HG03460 (cell line): ENCODE measurements around the gene RAG2.

Experiments used
- ATAC-seq: cut with Tn5 transposase; IDR thresholded peaks from one replicate; pipeline ENCODE4 v1.9.1; 2021; ENCODE audit not compliant: unreplicated experiment

RAG2 gene

GRCh38 chr11:36601155-36601554, 3.1 kb upstream of the RAG2 start:
- ATAC-seq, result no peak

GRCh38 chr11:36600180-36600579, 2.1 kb upstream of the RAG2 start:
- ATAC-seq, result no peak

- ATAC-seq, result no peak
These were observed 1.2 kb downstream of the RAG2 start for GRCh38 chr11:36596880-36597279.

GRCh38 chr11:36594316-36594989, 3.6 kb downstream of the RAG2 start, which contains the start of gene IFTAP:
IFTAP (plus strand) TSS chr11:36594502; CDS start chr11:36610104, 15,602 bp downstream.
- ATAC-seq, result peak; percentile 60

GRCh38 chr11:36591433-36591832, 6.6 kb downstream of the RAG2 start:
- ATAC-seq, result no peak

GRCh38 chr11:36590513-36590912, 7.5 kb downstream of the RAG2 start:
- no peak for ATAC-seq

- no peak for ATAC-seq
These were observed 9.9 kb downstream of the RAG2 start for GRCh38 chr11:36588099-36588498.

GRCh38 chr11:36586543-36586942, 11.5 kb downstream of the RAG2 start:
- no peak for ATAC-seq

- no peak for ATAC-seq
These were observed 14.4 kb downstream of the RAG2 start for GRCh38 chr11:36583667-36584066.

GRCh38 chr11:36581536-36581935, 16.5 kb downstream of the RAG2 start:
- no peak for ATAC-seq

GRCh38 chr11:36578458-36578857, 19.6 kb downstream of the RAG2 start:
- ATAC-seq, result no peak

- ATAC-seq, result no peak
These were observed 20.2 kb downstream of the RAG2 start for GRCh38 chr11:36577859-36578258.

GRCh38 chr11:36577373-36577772, 20.7 kb downstream of the RAG2 start:
- no peak for ATAC-seq

- no peak for ATAC-seq
These were observed 23.6 kb downstream of the RAG2 start for GRCh38 chr11:36574486-36574885.

GRCh38 chr11:36569095-36569494, 28.9 kb downstream of the RAG2 start:
- ATAC-seq, result no peak

- ATAC-seq, result no peak
These were observed 30.3 kb downstream of the RAG2 start, which contains the start of gene RAG1 for GRCh38 chr11:36567694-36568093. RAG1 (plus strand) TSS chr11:36568007; CDS start chr11:36573305, 5,298 bp downstream.

GRCh38 chr11:36566407-36567053, 31.5 kb downstream of the RAG2 start:
- no peak for ATAC-seq

- no peak for ATAC-seq
These were observed 32.9 kb downstream of the RAG2 start for GRCh38 chr11:36565031-36565610.

GRCh38 chr11:36564376-36565030, 33.5 kb downstream of the RAG2 start:
- ATAC-seq, result no peak

- peak; percentile 93 for ATAC-seq
These were observed 39.2 kb downstream of the RAG2 start for GRCh38 chr11:36558571-36559413.

GRCh38 chr11:36557991-36558390, 40.0 kb downstream of the RAG2 start:
- ATAC-seq, result no peak
